Cardiac ventricle fibroblast (primary cell): ENCODE results near the gene ANKRD13D. TPM values are rescaled to one million over a fixed set of nuclear protein-coding genes. Genes with fewer than 3 reads are reported as not detected.

Source experiments
- total RNA-seq: library from RNA; depleted of rRNA; stranded (reverse); fragments of >200 nt; gene quantifications from 2 replicates; pipeline ENCODE4 v1.2.3, GENCODE V29; 2015

Gene ANKRD13D
- total RNA-seq, result 16.6 and 29.9 TPM in 2 replicates

GRCh38 chr11:67289226-67289650 lies at the start of gene ANKRD13D:
Gene ANKRD13D, plus strand, starts transcription at chr11:67289303. Its CDS starts 158 bp downstream, at chr11:67289461.

GRCh38 chr11:67266449-67267187 lies 22.5 kb upstream of the ANKRD13D start, which contains the start of gene GRK2:
Gene GRK2, plus strand, starts transcription at chr11:67266473. Its CDS starts 227 bp downstream, at chr11:67266700.

GRCh38 chr11:67303132-67303834 lies 14.2 kb downstream of the ANKRD13D start, which contains the start of gene SSH3:
Gene SSH3, plus strand, starts transcription at chr11:67303530. Its CDS starts 96 bp downstream, at chr11:67303626.

Other genes with a start within 250 kb of the ANKRD13D start
- gene RHOD, start 232.5 kb upstream of the ANKRD13D start, total RNA-seq, result 24.7 and 34.1 TPM in 2 replicates
- 31.3 and 31.6 TPM in 2 replicates for gene KDM2A, start 170.0 kb upstream of the ANKRD13D start, total RNA-seq
- 25.4 and 28.3 TPM in 2 replicates for gene GRK2, start 22.8 kb upstream of the ANKRD13D start, total RNA-seq
- gene SSH3, start 14.2 kb downstream of the ANKRD13D start, total RNA-seq, result 22.4 and 23.3 TPM in 2 replicates
- 91.0 and 113 TPM in 2 replicates for gene POLD4, start 64.2 kb downstream of the ANKRD13D start, total RNA-seq
- gene CLCF1, start 84.3 kb downstream of the ANKRD13D start, total RNA-seq, result 8.2 and 8.4 TPM in 2 replicates
- 4.2 and 7.1 TPM in 2 replicates for gene RAD9A, start 102.7 kb downstream of the ANKRD13D start, total RNA-seq
- gene PPP1CA, start 112.6 kb downstream of the ANKRD13D start, total RNA-seq, result 105 and 122 TPM in 2 replicates
- not detected in 2 replicates for gene TBC1D10C, start 114.8 kb downstream of the ANKRD13D start, total RNA-seq
- 0.05 TPM in 1 of 2 replicates, not detected in the other for gene CARNS1, start 126.4 kb downstream of the ANKRD13D start, total RNA-seq
- 14.9 and 28.5 TPM in 2 replicates for gene RPS6KB2, start 139.2 kb downstream of the ANKRD13D start, total RNA-seq
- not detected in 2 replicates for gene PTPRCAP, start 148.4 kb downstream of the ANKRD13D start, total RNA-seq
- gene CORO1B, start 154.2 kb downstream of the ANKRD13D start, total RNA-seq, result 62.4 and 70.1 TPM in 2 replicates
- gene GPR152, start 163.4 kb downstream of the ANKRD13D start, total RNA-seq, result not detected in 2 replicates
- gene CABP4, start 166.1 kb downstream of the ANKRD13D start, total RNA-seq, result not detected in 2 replicates
- gene TMEM134, start 179.9 kb downstream of the ANKRD13D start, total RNA-seq, result 67.5 and 69.0 TPM in 2 replicates
- 46.8 and 62.4 TPM in 2 replicates for gene AIP, start 193.7 kb downstream of the ANKRD13D start, total RNA-seq
- 17.0 and 20.1 TPM in 2 replicates for gene PITPNM1, start 216.1 kb downstream of the ANKRD13D start, total RNA-seq
- gene CDK2AP2, start 218.9 kb downstream of the ANKRD13D start, total RNA-seq, result 29.5 and 35.6 TPM in 2 replicates
- gene CABP2, start 234.1 kb downstream of the ANKRD13D start, total RNA-seq, result not detected in 2 replicates